A673 (cell line): ENCODE results near the gene MED10. TPM values are rescaled to one million over a fixed set of nuclear protein-coding genes. Genes with fewer than 3 reads are reported as not detected.

Experiments
- BruUV-seq: library from RNA; stranded (reverse); fragments of 400-500 nt; replicated peaks from 2 replicates; lab custom pipeline; 2021; lab: Mats Ljungman, UMichigan
- CTCF ChIA-PET: fragments of 300-600 bp; sonication (Branson Sonifier 250); formaldehyde crosslinking; loops from one replicate; lab custom pipeline; 2022; ENCODE audit warnings: antibody characterized with exemption; lab: Charles Lee
- POLR2A ChIA-PET: fragments of 300-600 bp; sonication (Branson Sonifier 250); formaldehyde crosslinking; loops from one replicate; lab custom pipeline; 2022; ENCODE audit warnings: antibody characterized with exemption; ENCODE audit not compliant: low non-redundant PET; lab: Charles Lee
- DNase-seq: peaks from one replicate; pipeline ENCODE4 v3.0.0-alpha.2; 2015; ENCODE audit warnings: low spot score
- H3K27ac ChIP-seq: fragments of 200-600 bp; sonication (generic); 2 replicates; pipeline ENCODE4 v1.5.1; 2016; ENCODE audit warnings: mixed run types, low read depth, mild to moderate bottlenecking, mixed read lengths, antibody characterized with exemption, low read length; ENCODE audit not compliant: poor library complexity, severe bottlenecking
- H3K27me3 ChIP-seq: fragments of 200-600 bp; sonication (generic); replicated peaks from 2 replicates; pipeline ENCODE4 v1.6.1; 2017; ENCODE audit warnings: mixed run types, low read depth, mild to moderate bottlenecking, mixed read lengths, antibody characterized with exemption, low read length; ENCODE audit not compliant: insufficient read depth, poor library complexity
- H3K36me3 ChIP-seq: fragments of 200-600 bp; sonication (generic); 2 replicates; pipeline ENCODE4 v1.6.1; 2016; ENCODE audit warnings: mixed run types, mild to moderate bottlenecking, mixed read lengths, antibody characterized with exemption, low read length; ENCODE audit not compliant: insufficient read depth, poor library complexity, severe bottlenecking
- H3K4me1 ChIP-seq: fragments of 200-600 bp; sonication (generic); 2 replicates; pipeline ENCODE4 v1.6.1; 2017; ENCODE audit warnings: mixed run types, mild to moderate bottlenecking, mixed read lengths, antibody characterized with exemption, low read length; ENCODE audit not compliant: insufficient read depth, poor library complexity, severe bottlenecking
- H3K4me3 ChIP-seq: fragments of 200-600 bp; sonication (generic); 2 replicates; pipeline ENCODE4 v1.5.1; 2016; ENCODE audit warnings: low read depth, mixed run types, mild to moderate bottlenecking, mixed read lengths, low read length; ENCODE audit not compliant: poor library complexity, severe bottlenecking
- H3K9me3 ChIP-seq: fragments of 200-600 bp; sonication (generic); 2 replicates; pipeline ENCODE4 v1.6.1; 2016; ENCODE audit warnings: mixed run types, low read depth, mild to moderate bottlenecking, mixed read lengths, antibody characterized with exemption, low read length; ENCODE audit not compliant: poor library complexity, severe bottlenecking
- EZH2 ChIP-seq: fragments of 200-600 bp; sonication (generic); IDR thresholded peaks from 2 replicates; pipeline ENCODE4 v1.6.1; 2017; ENCODE audit warnings: borderline replicate concordance, low read depth, mild to moderate bottlenecking, mixed read lengths, antibody characterized with exemption, low read length; ENCODE audit not compliant: poor library complexity, severe bottlenecking
- intact Hi-C: fragments of 100-400 bp; cut with micrococcal nuclease; formaldehyde crosslinking; loops from one replicate; pipeline ENCODE4 v1.10.0; 2022; ENCODE audit not compliant: unreplicated experiment
- total RNA-seq: library from RNA; stranded (reverse); gene quantifications from 2 replicates; pipeline ENCODE4 v1.2.3, GENCODE V29; 2021
- TF ChIP-seq, protein P1 (sequence below): fragments of 300-800, 200-600 bp; sonication (generic); conservative IDR thresholded peaks from 2 replicates; pipeline ENCODE4 v1.5.1; 2017; ENCODE audit warnings: low read depth, mild to moderate bottlenecking, antibody characterized with exemption, low read length, moderate library complexity, mixed read lengths

MED10 gene
- total RNA-seq, 1 experiment from 2014 or later = 59.9 TPM

DNA sequence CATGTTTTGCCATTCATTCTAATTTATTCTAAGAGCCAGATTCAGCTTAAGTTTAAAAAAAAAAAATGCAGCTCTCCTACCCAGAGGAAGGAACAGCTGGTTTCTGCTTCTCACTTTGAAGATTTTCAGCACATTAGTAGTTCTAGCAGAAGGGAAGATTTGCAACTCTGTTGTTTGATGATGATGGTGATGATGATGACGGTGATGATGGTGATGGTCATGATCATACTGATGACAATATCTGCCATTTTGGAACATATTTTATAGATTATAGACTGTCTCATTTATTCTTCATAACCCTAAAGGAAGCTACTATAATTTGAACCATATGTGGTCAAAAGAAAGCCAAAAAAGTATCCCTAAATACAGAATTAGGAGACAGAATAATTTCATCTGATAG, 7.9 kb upstream of the MED10 start:
- H3K36me3 ChIP-seq = no peaks in the 10 kb centered on the region
- H3K4me3 ChIP-seq = no peak overlapping the region
- DNase-seq = no peak
- no peaks in the 10 kb centered on the region for H3K9me3 ChIP-seq
- CTCF ChIA-PET = no interaction called here
- peaks cover 7% of the 10 kb centered on the region for H3K27me3 ChIP-seq
- no TSS peak for BruUV-seq
- intact Hi-C loops = no loop called here
- H3K27ac ChIP-seq = no peak overlapping the region
- no peaks in the 10 kb centered on the region for H3K4me1 ChIP-seq
- no peak for TF ChIP-seq EZH2
- TF ChIP-seq, protein P1, sequence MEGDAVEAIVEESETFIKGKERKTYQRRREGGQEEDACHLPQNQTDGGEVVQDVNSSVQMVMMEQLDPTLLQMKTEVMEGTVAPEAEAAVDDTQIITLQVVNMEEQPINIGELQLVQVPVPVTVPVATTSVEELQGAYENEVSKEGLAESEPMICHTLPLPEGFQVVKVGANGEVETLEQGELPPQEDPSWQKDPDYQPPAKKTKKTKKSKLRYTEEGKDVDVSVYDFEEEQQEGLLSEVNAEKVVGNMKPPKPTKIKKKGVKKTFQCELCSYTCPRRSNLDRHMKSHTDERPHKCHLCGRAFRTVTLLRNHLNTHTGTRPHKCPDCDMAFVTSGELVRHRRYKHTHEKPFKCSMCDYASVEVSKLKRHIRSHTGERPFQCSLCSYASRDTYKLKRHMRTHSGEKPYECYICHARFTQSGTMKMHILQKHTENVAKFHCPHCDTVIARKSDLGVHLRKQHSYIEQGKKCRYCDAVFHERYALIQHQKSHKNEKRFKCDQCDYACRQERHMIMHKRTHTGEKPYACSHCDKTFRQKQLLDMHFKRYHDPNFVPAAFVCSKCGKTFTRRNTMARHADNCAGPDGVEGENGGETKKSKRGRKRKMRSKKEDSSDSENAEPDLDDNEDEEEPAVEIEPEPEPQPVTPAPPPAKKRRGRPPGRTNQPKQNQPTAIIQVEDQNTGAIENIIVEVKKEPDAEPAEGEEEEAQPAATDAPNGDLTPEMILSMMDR = no peak
- POLR2A ChIA-PET = no interaction called here

DNA sequence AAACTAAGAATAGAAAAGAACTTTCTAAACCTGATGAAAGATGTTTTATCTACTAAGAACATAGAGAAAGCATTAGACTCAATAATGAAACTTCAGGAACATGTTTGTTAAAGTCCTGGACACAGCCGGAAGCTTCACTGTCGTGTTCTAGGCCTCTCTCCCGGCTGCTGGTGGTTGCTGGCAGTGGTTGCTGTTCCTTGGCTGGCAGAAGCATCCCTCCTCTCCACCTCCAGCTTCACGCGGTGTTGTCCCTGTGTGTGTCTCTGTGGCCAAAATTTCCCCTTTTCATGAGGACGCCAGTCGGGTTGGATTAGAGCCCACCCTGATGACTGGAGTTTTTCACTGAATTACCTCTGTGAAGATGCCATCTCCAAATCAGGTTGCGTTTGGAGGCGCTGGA, 6.5 kb upstream of the MED10 start:
- POLR2A ChIA-PET = no interaction called here

DNA sequence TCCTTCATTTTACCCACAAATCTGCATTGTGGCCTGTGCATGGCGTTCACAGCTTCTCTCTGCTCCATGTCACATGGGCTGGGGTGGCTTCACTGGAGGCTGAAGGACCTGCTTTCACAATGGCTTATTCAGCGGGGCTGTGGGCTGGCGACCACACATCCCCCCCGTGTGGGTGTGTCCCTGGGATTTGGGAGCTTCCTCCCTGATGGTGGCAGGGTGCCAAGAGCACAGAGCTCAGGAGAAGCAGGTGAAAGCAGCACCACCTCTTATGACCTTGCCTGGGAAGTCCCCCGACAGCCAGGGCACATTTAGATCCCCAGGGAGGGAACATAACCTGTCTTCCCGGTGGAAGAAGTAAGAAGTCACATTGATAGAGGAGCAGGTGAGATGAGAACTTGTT, 5.0 kb upstream of the MED10 start:
- Histone ChIP-seq H3K9me3 (no peaks in the 10 kb centered on the region), H3K27me3 (peaks cover 7% of the 10 kb centered on the region), H3K36me3 (no peaks in the 10 kb centered on the region), H3K27ac (no peak overlapping the region), H3K4me1 (peaks cover 5% of the 10 kb centered on the region), H3K4me3 (no peak overlapping the region)
- ChIA-PET CTCF (no interaction called here), POLR2A (no interaction called here)
- no peak for TF ChIP-seq EZH2
- TF ChIP-seq, protein P1 = no peak
- DNase-seq = no peak
- intact Hi-C loops = no loop called here
- BruUV-seq = no TSS peak

More for the DNA sequence above, 6.5 kb upstream of the MED10 start:
- H3K9me3 ChIP-seq = no peaks in the 10 kb centered on the region
- intact Hi-C loops = no loop called here
- no TSS peak for BruUV-seq
- no peaks in the 10 kb centered on the region for H3K36me3 ChIP-seq
- peaks cover 7% of the 10 kb centered on the region for H3K27me3 ChIP-seq
- no peak for TF ChIP-seq EZH2
- no peak overlapping the region for H3K4me3 ChIP-seq
- DNase-seq = no peak
- no peaks in the 10 kb centered on the region for H3K4me1 ChIP-seq
- no peak overlapping the region for H3K27ac ChIP-seq
- CTCF ChIA-PET = no interaction called here

DNA sequence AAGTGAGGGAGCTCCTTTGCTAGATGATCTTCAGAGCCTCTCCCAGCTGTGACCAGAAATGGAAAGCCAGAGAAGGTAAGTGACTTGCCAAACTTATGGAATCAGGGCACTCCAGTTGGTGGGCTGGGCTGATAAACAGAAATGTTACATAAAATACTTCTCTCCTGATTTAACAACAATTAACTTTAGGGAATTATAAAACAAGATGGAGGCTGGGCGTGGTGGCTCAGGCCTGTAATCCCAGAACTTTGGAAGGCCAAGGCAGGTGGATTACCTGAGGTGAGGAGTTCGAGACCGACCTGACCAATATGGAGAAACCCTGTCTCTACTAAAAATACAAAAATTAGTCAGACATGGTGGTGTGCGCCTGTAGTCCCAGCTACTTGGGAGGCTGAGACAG, 899 bp upstream of the MED10 start:
- POLR2A ChIA-PET = no interaction called here
- intact Hi-C loops = loop anchor here (10.0 kb wide), 1 partner anchor 196 kb away; no protein-coding TSS in a partner anchor

More for the DNA sequence above, 899 bp upstream of the MED10 start:
- TF ChIP-seq, protein P1 = no peak
- TF ChIP-seq EZH2 = no peak
- CTCF ChIA-PET = no interaction called here
- no peak overlapping the region for H3K27ac ChIP-seq
- peaks cover 29% of the 10 kb centered on the region for H3K36me3 ChIP-seq
- H3K27me3 ChIP-seq = no peaks in the 10 kb centered on the region
- H3K4me3 ChIP-seq = peak overlapping the region; percentile 97
- no TSS peak for BruUV-seq
- peaks cover 10% of the 10 kb centered on the region for H3K4me1 ChIP-seq
- no peaks in the 10 kb centered on the region for H3K9me3 ChIP-seq
- no peak for DNase-seq
